Parathyroid adenoma (tissue), 2 donors: ENCODE results near the gene PINK1.
"Not testable (repeated sequence)": the region's sequence is repeated elsewhere in the genome, so short reads cannot be mapped to it uniquely, and the experiment has no call there.

Source experiments
- H2AFZ ChIP-seq: fragments of 300-600 bp; sonication (generic); one replicate; pipeline ENCODE4 v1.7.0; 2017; ENCODE audit warnings: antibody characterized with exemption, mild to moderate bottlenecking
- H3K27ac ChIP-seq: fragments of 300-600 bp; sonication (generic); one replicate; pipeline ENCODE4 v1.7.0; 2017
- H3K27me3 ChIP-seq: fragments of 300-600 bp; sonication (generic); one replicate; pipeline ENCODE4 v1.7.0; 2017; ENCODE audit warnings: low read length; ENCODE audit not compliant: control insufficient read depth, insufficient read depth
- H3K36me3 ChIP-seq: fragments of 300-600 bp; sonication (generic); one replicate; pipeline ENCODE4 v1.7.0; 2017; ENCODE audit warnings: low read length; ENCODE audit not compliant: control insufficient read depth, insufficient read depth
- H3K4me1 ChIP-seq: fragments of 300-600 bp; sonication (generic); one replicate; pipeline ENCODE4 v1.7.0; 2017; ENCODE audit warnings: control low read depth
- H3K4me2 ChIP-seq: fragments of 300-600 bp; sonication (generic); one replicate; pipeline ENCODE4 v1.7.0; 2017; ENCODE audit warnings: low read length
- H3K4me3 ChIP-seq: fragments of 300-600 bp; sonication (generic); one replicate; pipeline ENCODE4 v1.7.0; 2017; ENCODE audit warnings: low read depth, low read length
- H3K79me2 ChIP-seq: fragments of 300-600 bp; sonication (generic); one replicate; pipeline ENCODE4 v1.7.0; 2017; ENCODE audit warnings: control low read depth
- H3K9ac ChIP-seq: fragments of 300-600 bp; sonication (generic); one replicate; pipeline ENCODE4 v1.7.0; 2017; ENCODE audit warnings: mild to moderate bottlenecking
- H3K9me3 ChIP-seq: fragments of 300-600 bp; sonication (generic); one replicate; pipeline ENCODE4 v1.7.0; 2017; ENCODE audit warnings: low read length; ENCODE audit not compliant: control insufficient read depth
- CTCF ChIP-seq: fragments of 300-600 bp; sonication (generic); IDR thresholded peaks from one replicate; pipeline ENCODE4 v1.7.0; 2017; ENCODE audit warnings: antibody characterized with exemption, mild to moderate bottlenecking
- donor health status: primary hyperparathyroidism.

PINK1 gene

GRCh38 chr1:20666804-20667203 lies 33.5 kb downstream of the PINK1 start:
- no peak overlapping the region for H3K4me2 ChIP-seq
- no peak for TF ChIP-seq CTCF
- H3K4me3 ChIP-seq: no peak overlapping the region
- H2AFZ ChIP-seq: no peak overlapping the region
- no peaks in the 10 kb centered on the region for H3K9me3 ChIP-seq
- H3K27ac ChIP-seq: no peak overlapping the region
- no peaks in the 10 kb centered on the region for H3K27me3 ChIP-seq
- H3K9ac ChIP-seq: no peak overlapping the region
- H3K79me2 ChIP-seq: peaks cover under 1% of the 10 kb centered on the region
- no peaks in the 10 kb centered on the region for H3K36me3 ChIP-seq
- H3K4me1 ChIP-seq: no peaks in the 10 kb centered on the region

DNA sequence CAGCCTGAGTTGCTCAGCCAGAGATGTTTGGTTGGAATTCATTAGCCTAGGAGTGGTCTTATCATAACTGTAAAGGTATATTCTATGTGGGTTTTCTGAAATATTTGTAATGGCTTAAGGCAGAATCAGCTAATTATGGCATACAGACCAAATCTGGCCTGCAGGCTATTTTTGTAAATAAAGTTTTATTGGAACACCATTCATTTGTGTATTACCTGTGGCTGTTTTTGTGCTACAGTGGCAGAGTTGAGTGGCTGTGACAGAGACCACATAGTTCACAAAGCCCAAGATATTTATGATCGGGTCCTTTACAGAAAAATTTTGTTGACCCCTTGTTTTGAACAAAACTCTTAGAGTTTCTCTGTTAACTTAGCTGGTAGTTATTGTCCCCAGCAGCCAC lies 35.3 kb downstream of the PINK1 start:
- H3K79me2 ChIP-seq: no peaks in the 10 kb centered on the region
- no peak overlapping the region for H3K27ac ChIP-seq
- H3K9me3 ChIP-seq: no peaks in the 10 kb centered on the region
- no peak overlapping the region for H3K9ac ChIP-seq
- no peaks in the 10 kb centered on the region for H3K27me3 ChIP-seq
- TF ChIP-seq CTCF: no peak
- no peaks in the 10 kb centered on the region for H3K36me3 ChIP-seq
- no peak overlapping the region for H3K4me3 ChIP-seq
- H3K4me1 ChIP-seq: no peaks in the 10 kb centered on the region
- no peak overlapping the region for H3K4me2 ChIP-seq
- no peak overlapping the region for H2AFZ ChIP-seq

DNA sequence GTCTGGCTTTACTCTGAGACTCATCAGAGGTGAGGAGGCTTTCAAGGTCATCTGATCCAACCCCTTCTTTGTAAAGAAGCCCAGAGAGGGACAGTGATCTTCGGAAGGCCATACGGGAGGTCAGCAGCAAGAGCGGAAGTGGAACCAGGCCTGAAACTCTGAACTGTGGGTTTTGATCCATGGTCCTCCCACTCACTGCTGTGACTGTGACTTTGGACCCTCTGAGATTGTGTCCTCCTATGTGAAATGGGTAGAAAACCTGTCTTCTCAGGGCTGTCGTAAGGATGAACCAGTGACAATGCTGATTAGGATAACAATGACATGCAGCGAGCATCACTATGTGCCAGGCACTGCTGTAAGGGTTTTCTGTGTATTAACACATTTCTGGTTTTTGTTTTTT lies 37.7 kb downstream of the PINK1 start:
- Histone ChIP-seq H3K27ac (no peak overlapping the region), H3K9me3 (no peaks in the 10 kb centered on the region), H3K36me3 (no peaks in the 10 kb centered on the region), H2AFZ (no peak overlapping the region), H3K4me1 (no peaks in the 10 kb centered on the region), H3K9ac (no peak overlapping the region), H3K4me3 (no peak overlapping the region), H3K27me3 (no peaks in the 10 kb centered on the region), H3K79me2 (no peaks in the 10 kb centered on the region), H3K4me2 (no peak overlapping the region)
- TF ChIP-seq CTCF: no peak

DNA sequence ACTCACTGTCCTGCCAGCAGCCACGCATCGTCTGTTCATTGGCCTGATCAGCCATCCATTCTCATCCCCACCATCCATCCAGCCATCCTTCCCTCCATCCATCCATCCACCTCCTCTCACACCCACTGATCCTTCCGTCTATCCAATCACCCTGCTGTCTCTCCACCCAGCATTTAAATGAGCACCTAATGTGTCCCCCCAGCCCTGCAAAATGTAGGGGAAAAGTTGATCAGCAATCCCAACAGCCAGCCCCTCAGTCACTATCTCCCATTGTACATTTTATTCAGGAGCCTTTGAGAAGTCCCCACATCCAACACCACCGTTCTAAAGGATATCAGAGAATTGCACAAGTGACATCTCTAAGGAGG lies 39.0 kb downstream of the PINK1 start:
- H3K36me3 ChIP-seq: no peaks in the 10 kb centered on the region
- H3K27me3 ChIP-seq: no peaks in the 10 kb centered on the region
- no peak overlapping the region for H3K4me2 ChIP-seq
- H3K9ac ChIP-seq: no peak overlapping the region
- no peak overlapping the region for H3K27ac ChIP-seq
- H3K4me1 ChIP-seq: no peaks in the 10 kb centered on the region
- no peaks in the 10 kb centered on the region for H3K79me2 ChIP-seq
- no peaks in the 10 kb centered on the region for H3K9me3 ChIP-seq
- no peak for TF ChIP-seq CTCF
- no peak overlapping the region for H3K4me3 ChIP-seq
- H2AFZ ChIP-seq: no peak overlapping the region

DNA sequence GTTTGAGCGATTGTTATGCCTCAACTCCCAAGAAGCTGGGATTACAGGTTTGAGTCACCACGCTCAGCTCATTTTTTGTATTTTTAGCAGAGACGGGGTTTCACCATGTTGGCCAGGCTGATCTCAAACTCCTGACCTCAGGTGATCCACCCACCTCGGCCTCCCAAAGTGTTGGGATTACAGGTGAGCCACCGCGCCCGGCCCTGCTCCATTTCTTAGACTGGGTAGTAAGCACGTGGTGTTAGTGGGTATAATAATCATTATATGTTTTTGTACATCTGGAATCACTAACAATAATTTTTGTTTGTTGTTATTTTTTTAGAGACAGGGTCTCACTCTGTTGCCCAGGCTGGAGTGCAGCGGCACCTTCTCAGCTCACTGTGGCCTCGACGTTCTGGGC lies 40.4 kb downstream of the PINK1 start:
- not testable (repeated sequence) for H3K36me3 ChIP-seq, H2AFZ ChIP-seq, H3K4me1 ChIP-seq, H3K9ac ChIP-seq, H3K27me3 ChIP-seq, H3K4me2 ChIP-seq, H3K4me3 ChIP-seq, H3K79me2 ChIP-seq, H3K27ac ChIP-seq, H3K9me3 ChIP-seq
